DND-41 (cell line): ENCODE measurements around the gene NEDD4L.

Source experiments
- ATAC-seq: fragments of 200-7000 bp; cut with Tn5 transposase; 3 replicates; pipeline ENCODE4 v1.9.1; 2021; ENCODE audit warnings: low read depth; ENCODE audit not compliant: insufficient read depth
- DNase-seq: peaks from one replicate; pipeline ENCODE4 v3.0.0-alpha.2; 2020
- H2AFZ ChIP-seq: 2 replicates; pipeline ENCODE4 v1.6.0; 2012; ENCODE audit warnings: low read depth, low read length
- H3K27ac ChIP-seq: 2 replicates; pipeline ENCODE4 v1.5.1; 2012; ENCODE audit warnings: low read length, inconsistent platforms
- H3K27me3 ChIP-seq: fragments of 200-600 bp; sonication (generic); 2 replicates; pipeline ENCODE4 v1.6.0; 2012; ENCODE audit warnings: low read length, mild to moderate bottlenecking, inconsistent platforms; ENCODE audit not compliant: insufficient read depth, poor library complexity
- H3K36me3 ChIP-seq: 2 replicates; pipeline ENCODE4 v1.5.1; 2012; ENCODE audit warnings: low read length, inconsistent platforms; ENCODE audit not compliant: insufficient read depth
- H3K4me1 ChIP-seq: 2 replicates; pipeline ENCODE4 v1.5.1; 2012; ENCODE audit warnings: mild to moderate bottlenecking, low read length; ENCODE audit not compliant: insufficient read depth
- H3K4me2 ChIP-seq: 2 replicates; pipeline ENCODE4 v1.6.0; 2012; ENCODE audit warnings: mild to moderate bottlenecking, moderate library complexity, low read length, inconsistent platforms; ENCODE audit not compliant: insufficient read depth
- H3K4me3 ChIP-seq, 2 experiments: fragments of 200-600 bp in 1 of 2; shearing (Covaris generic) in 1 of 2; 2 replicates each; pipeline ENCODE4 v1.5.1; 2012 to 2016; ENCODE audit warnings: inconsistent platforms in 2 of 2, low read length in 2 of 2, mild to moderate bottlenecking in 2 of 2, low read depth in 1 of 2, moderate library complexity in 1 of 2
- H3K79me2 ChIP-seq: 2 replicates; pipeline ENCODE4 v1.6.0; 2012; ENCODE audit warnings: low read length, inconsistent platforms; ENCODE audit not compliant: insufficient read depth
- H3K9ac ChIP-seq: 2 replicates; pipeline ENCODE4 v1.6.0; 2012; ENCODE audit warnings: low read depth, mild to moderate bottlenecking, inconsistent platforms, low read length, moderate library complexity
- H3K9me3 ChIP-seq: 2 replicates; pipeline ENCODE4 v1.5.1; 2012; ENCODE audit warnings: low read length, moderate library complexity, mild to moderate bottlenecking, inconsistent platforms; ENCODE audit not compliant: insufficient read depth, severe bottlenecking
- H4K20me1 ChIP-seq: 2 replicates; pipeline ENCODE4 v1.6.0; 2012; ENCODE audit warnings: low read length; ENCODE audit not compliant: insufficient read depth
- EZH2 ChIP-seq: IDR thresholded peaks from 3 replicates; pipeline ENCODE4 v1.6.1; 2012; ENCODE audit warnings: borderline replicate concordance, low read depth, mild to moderate bottlenecking, moderate library complexity, low read length, inconsistent platforms; ENCODE audit not compliant: severe bottlenecking
- TF ChIP-seq, protein P1 (sequence below): IDR thresholded peaks from 2 replicates; pipeline ENCODE4 v1.5.1; 2012; ENCODE audit warnings: borderline replicate concordance, low read length, moderate library complexity, mild to moderate bottlenecking; ENCODE audit not compliant: poor library complexity, severe bottlenecking; ENCODE audit errors: extremely low read depth

Gene NEDD4L

DNA sequence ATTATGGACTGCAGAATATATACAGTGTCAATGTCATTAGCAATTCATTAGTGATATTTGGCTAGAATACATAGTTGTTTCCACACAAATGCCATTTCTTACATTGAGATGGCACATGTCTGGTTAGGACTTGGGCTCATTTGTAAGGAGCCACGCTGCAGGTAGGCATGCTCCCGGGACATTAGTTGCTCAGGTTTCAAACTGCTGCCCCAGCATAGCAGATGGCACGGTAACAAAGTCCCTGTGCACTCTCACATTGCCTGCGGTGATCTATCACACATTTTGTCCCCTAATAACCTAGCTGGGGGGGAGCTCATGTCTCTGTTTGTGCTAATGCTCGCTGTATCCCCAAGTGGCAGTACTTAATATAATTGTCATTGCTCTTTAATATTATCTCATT, 185.1 kb downstream of the NEDD4L start:
- H3K9me3 ChIP-seq, result no peaks in the 10 kb centered on the region
- H4K20me1 ChIP-seq, result peaks cover 4% of the 10 kb centered on the region; the same call in 1 of the 2 replicates
- no peak overlapping the region for H3K9ac ChIP-seq
- no peak for DNase-seq
- no peak for TF ChIP-seq EZH2
- TF ChIP-seq, protein P1, sequence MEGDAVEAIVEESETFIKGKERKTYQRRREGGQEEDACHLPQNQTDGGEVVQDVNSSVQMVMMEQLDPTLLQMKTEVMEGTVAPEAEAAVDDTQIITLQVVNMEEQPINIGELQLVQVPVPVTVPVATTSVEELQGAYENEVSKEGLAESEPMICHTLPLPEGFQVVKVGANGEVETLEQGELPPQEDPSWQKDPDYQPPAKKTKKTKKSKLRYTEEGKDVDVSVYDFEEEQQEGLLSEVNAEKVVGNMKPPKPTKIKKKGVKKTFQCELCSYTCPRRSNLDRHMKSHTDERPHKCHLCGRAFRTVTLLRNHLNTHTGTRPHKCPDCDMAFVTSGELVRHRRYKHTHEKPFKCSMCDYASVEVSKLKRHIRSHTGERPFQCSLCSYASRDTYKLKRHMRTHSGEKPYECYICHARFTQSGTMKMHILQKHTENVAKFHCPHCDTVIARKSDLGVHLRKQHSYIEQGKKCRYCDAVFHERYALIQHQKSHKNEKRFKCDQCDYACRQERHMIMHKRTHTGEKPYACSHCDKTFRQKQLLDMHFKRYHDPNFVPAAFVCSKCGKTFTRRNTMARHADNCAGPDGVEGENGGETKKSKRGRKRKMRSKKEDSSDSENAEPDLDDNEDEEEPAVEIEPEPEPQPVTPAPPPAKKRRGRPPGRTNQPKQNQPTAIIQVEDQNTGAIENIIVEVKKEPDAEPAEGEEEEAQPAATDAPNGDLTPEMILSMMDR, result no peak
- no peak overlapping the region for H3K27ac ChIP-seq
- no peak overlapping the region for H2AFZ ChIP-seq
- no peaks in the 10 kb centered on the region for H3K27me3 ChIP-seq
- no peaks in the 10 kb centered on the region for H3K4me1 ChIP-seq
- H3K4me2 ChIP-seq, result no peak overlapping the region
- ATAC-seq, result no peak
- H3K36me3 ChIP-seq, result no peaks in the 10 kb centered on the region
- H3K4me3 ChIP-seq, result no peak overlapping the region
- H3K79me2 ChIP-seq, result no peaks in the 10 kb centered on the region

GRCh38 chr18:58230438-58231179, 186.6 kb downstream of the NEDD4L start:
- no peak overlapping the region for H3K4me2 ChIP-seq
- no peak overlapping the region for H2AFZ ChIP-seq
- no peak for TF ChIP-seq EZH2
- TF ChIP-seq, protein P1, result no peak
- no peaks in the 10 kb centered on the region for H3K79me2 ChIP-seq
- H3K4me1 ChIP-seq, result no peaks in the 10 kb centered on the region
- H3K27ac ChIP-seq, result no peak overlapping the region
- no peaks in the 10 kb centered on the region for H3K27me3 ChIP-seq
- no peak overlapping the region for H3K4me3 ChIP-seq
- H3K9me3 ChIP-seq, result no peaks in the 10 kb centered on the region
- no peak overlapping the region for H3K9ac ChIP-seq
- peaks cover 4% of the 10 kb centered on the region; the same call in 1 of the 2 replicates for H4K20me1 ChIP-seq
- H3K36me3 ChIP-seq, result no peaks in the 10 kb centered on the region
- DNase-seq (no peak), ATAC-seq (no peak)

DNA sequence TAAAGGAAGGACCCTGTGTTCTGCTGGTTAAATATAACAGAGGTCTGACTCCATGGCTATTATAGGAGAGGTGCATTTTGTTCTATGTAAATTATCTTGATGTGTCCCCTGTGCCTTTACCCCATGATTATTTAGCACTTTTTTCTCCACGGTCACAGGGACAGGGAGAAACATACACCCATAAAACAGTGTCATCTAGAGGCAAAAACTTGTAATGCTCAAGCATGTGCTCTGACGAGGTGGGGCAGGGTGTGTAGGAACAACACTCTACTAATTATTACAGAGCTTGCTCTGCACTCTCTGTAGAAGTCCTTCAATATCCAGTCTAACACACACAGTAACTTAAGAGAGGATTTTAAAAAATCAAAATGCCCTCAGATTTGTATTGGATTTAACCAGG, 187.9 kb downstream of the NEDD4L start:
- Histone ChIP-seq H3K9ac (no peak overlapping the region), H3K27me3 (no peaks in the 10 kb centered on the region), H3K9me3 (no peaks in the 10 kb centered on the region), H3K36me3 (no peaks in the 10 kb centered on the region), H2AFZ (no peak overlapping the region), H3K4me1 (no peaks in the 10 kb centered on the region), H3K27ac (no peak overlapping the region), H3K4me2 (no peak overlapping the region), H4K20me1 (0 out of 2 replicates have a peak, but pooled peaks cover 4% of the 10 kb centered on the region), H3K4me3 (no peak overlapping the region), H3K79me2 (no peaks in the 10 kb centered on the region)
- no peak for TF ChIP-seq EZH2
- TF ChIP-seq, protein P1, result no peak
- DNase-seq (no peak), ATAC-seq (no peak)
